Sigmoid colon (tissue), 7 donors: ENCODE results near the gene VPS13D. TPM values are rescaled to one million over a fixed set of nuclear protein-coding genes. Genes with fewer than 3 reads are reported as not detected.

Experiments used
- DNase-seq: peaks from one replicate; pipeline ENCODE4 v3.0.0-alpha.2; 2019
- H3K27ac ChIP-seq, 4 donors: fragments of 200-600 bp; sonication (generic); one replicate each; pipeline ENCODE4 v1.5.1; 2016 to 2019; ENCODE audit warnings: mild to moderate bottlenecking in 1 of 4
- H3K27me3 ChIP-seq, 3 donors: fragments of 200-600 bp; sonication (generic); one replicate each; pipeline ENCODE4 v1.5.1; 2019; ENCODE audit warnings: mild to moderate bottlenecking in 1 of 3
- H3K36me3 ChIP-seq, 4 donors: fragments of 200-600 bp; sonication (generic); one replicate each; pipeline ENCODE4 v1.5.1; 2016 to 2019
- H3K4me1 ChIP-seq, 4 donors: fragments of 200-600 bp; sonication (generic); one replicate each; pipeline ENCODE4 v1.5.1; 2017 to 2019
- H3K4me3 ChIP-seq, 4 donors: fragments of 200-600 bp; sonication (generic); one replicate each; pipeline ENCODE4 v1.5.1; 2017 to 2019; ENCODE audit warnings: mild to moderate bottlenecking in 2 of 4, moderate library complexity in 1 of 4
- H3K9me3 ChIP-seq, 4 donors: fragments of 200-600 bp in 3 of 4; sonication (generic) in 3 of 4; one replicate each; pipeline versions ENCODE4 v1.5.1 to v1.6.1; 2013 to 2019
- EP300 ChIP-seq, 4 donors: sonication (generic); formaldehyde crosslinking; IDR thresholded peaks; one replicate each; pipeline ENCODE4 v1.6.1; 2017; ENCODE audit warnings: antibody characterized with exemption in 4 of 4
- POLR2A ChIP-seq, 2 donors: fragments of 450-650 bp; IDR thresholded peaks; one replicate each; pipeline ENCODE4 v1.6.1; 2016; ENCODE audit warnings: antibody characterized with exemption in 2 of 2, mild to moderate bottlenecking in 2 of 2, moderate library complexity in 2 of 2
- POLR2AphosphoS5 ChIP-seq, 4 donors: sonication (generic); formaldehyde crosslinking; IDR thresholded peaks; one replicate each; pipeline ENCODE4 v1.6.1; 2017; ENCODE audit warnings: antibody characterized with exemption in 4 of 4
- WGBS, 2 donors: extraction: QIAGEN DNeasy Blood & Tissue Kit; methylation state at CpG; one replicate each; pipeline ENCODE4 v1.1.7; 2013; 5-methylcytosine and 5-hydroxymethylcytosine counted together
- intact Hi-C: fragments of 100-400 bp; cut with DNase I; formaldehyde crosslinking; loops from one replicate; pipeline ENCODE4 v1.15.1; 2023
- polyA plus RNA-seq, 3 donors: library from polyadenylated mRNA; stranded (reverse); fragments of 200-250 nt; gene quantifications; one replicate each; pipeline ENCODE4 v1.2.3, GENCODE V29; 2013
- total RNA-seq, 4 donors: library from RNA; depleted of rRNA; stranded (reverse); fragments of >200 nt; gene quantifications; one replicate each; pipeline ENCODE4 v1.1.0, GENCODE V29; 2016
- TF ChIP-seq, protein P1 (sequence below), 4 experiments: fragments of 450-650 bp in 3 of 4; fragments of 200-600 bp in 1 of 4; IDR thresholded peaks; one replicate each; pipeline ENCODE4 v1.5.1; 2016 to 2019; ENCODE audit warnings: antibody characterized with exemption in 4 of 4, mild to moderate bottlenecking in 3 of 4, moderate library complexity in 2 of 4
- donor health status: healthy with polysubstance abuse.
- donor health status: Bipolar disorder and iron deficiency.
- donor health status: healthy.

VPS13D gene
- total and polyA plus RNA-seq, 7 donors = 7.6 to 90.8 (median 49.7) TPM

DNA sequence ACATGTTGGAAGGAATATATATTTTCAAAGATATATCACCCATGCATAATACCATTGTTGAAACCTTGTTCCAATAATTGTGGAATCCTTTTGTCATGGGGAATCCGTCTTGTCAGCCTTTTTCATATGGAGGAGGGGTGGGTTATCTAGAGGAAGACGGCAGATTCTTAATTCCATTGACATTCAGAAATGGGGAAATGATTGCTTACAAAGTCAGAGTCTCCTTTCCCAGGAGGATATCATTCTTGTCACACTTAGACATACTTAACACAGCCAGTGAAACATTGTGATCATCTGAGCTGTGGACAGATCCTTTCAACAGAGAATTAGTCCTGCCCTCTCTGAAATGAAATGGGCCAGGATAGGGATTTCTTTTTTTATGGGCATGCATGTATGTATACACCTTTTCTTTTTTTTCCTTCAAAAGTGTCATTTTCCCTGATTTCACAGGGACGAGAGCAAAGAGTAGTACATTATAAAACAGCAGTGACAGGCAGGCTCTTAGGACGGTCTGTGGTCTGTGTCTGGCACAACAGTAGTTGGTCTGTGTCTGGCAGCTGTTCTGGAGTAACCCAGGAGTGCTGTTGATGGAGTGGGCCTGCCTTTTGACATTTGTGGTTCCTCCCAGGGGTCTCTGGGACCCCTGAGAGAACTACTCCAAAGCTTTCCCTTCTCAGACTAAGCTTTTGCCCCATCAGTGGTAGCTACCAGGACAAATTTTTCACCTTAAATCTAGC, 50.1 kb downstream of the VPS13D start:
- no peak overlapping the region for H3K4me3 ChIP-seq
- no peaks in the 10 kb centered on the region for H3K9me3 ChIP-seq
- no peak for TF ChIP-seq POLR2AphosphoS5 (IDR thresholded peaks at IDR 0.05)
- TF ChIP-seq POLR2A (IDR thresholded peaks at IDR 0.05) = no peak
- no peak for TF ChIP-seq EP300 (IDR thresholded peaks at IDR 0.05)
- TF ChIP-seq, protein P1, sequence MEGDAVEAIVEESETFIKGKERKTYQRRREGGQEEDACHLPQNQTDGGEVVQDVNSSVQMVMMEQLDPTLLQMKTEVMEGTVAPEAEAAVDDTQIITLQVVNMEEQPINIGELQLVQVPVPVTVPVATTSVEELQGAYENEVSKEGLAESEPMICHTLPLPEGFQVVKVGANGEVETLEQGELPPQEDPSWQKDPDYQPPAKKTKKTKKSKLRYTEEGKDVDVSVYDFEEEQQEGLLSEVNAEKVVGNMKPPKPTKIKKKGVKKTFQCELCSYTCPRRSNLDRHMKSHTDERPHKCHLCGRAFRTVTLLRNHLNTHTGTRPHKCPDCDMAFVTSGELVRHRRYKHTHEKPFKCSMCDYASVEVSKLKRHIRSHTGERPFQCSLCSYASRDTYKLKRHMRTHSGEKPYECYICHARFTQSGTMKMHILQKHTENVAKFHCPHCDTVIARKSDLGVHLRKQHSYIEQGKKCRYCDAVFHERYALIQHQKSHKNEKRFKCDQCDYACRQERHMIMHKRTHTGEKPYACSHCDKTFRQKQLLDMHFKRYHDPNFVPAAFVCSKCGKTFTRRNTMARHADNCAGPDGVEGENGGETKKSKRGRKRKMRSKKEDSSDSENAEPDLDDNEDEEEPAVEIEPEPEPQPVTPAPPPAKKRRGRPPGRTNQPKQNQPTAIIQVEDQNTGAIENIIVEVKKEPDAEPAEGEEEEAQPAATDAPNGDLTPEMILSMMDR (IDR thresholded peaks at IDR 0.05) = no peak
- no peak for DNase-seq
- intact Hi-C loops = no loop called here
- no peaks in the 10 kb centered on the region for H3K4me1 ChIP-seq
- H3K36me3 ChIP-seq = peaks cover 9 to 98% (median 37%) of the 10 kb centered on the region in 4 donors
- no peaks in the 10 kb centered on the region for H3K27me3 ChIP-seq
- WGBS, 2 donors = 90% methylated on average over 4 of the region's 4 CpGs
- H3K27ac ChIP-seq = no peak overlapping the region

DNA sequence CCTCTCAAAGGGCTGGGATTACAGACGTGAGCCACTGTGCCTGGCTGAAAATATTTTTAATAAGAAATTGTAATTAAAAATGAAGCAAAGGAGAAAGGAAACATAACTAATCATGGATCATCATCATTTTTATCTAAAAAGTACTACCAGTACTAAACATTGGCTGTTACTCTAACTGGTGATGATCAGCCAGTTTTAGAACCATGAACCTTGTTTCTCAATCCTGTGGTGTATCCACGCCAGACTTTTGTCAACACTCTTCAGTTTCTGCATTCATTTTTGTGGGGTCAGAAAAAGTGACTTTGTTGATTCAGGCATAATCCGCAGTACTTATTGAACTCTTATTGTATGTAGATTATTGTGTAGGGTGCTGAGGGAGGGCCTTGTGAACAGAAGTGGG, 52.3 kb downstream of the VPS13D start:
- no peak overlapping the region for H3K27ac ChIP-seq
- no peak overlapping the region for H3K4me3 ChIP-seq
- no peaks in the 10 kb centered on the region for H3K4me1 ChIP-seq
- intact Hi-C loops = no loop called here
- no peak for DNase-seq
- TF ChIP-seq POLR2A (IDR thresholded peaks at IDR 0.05) = no peak
- no peak for TF ChIP-seq POLR2AphosphoS5 (IDR thresholded peaks at IDR 0.05)
- no peak for TF ChIP-seq EP300 (IDR thresholded peaks at IDR 0.05)
- TF ChIP-seq, protein P1 (IDR thresholded peaks at IDR 0.05) = no peak
- H3K36me3 ChIP-seq = peaks cover 4 to 76% (median 28%) of the 10 kb centered on the region in 4 donors
- no peaks in the 10 kb centered on the region for H3K9me3 ChIP-seq
- 90 to 94% methylated on average over 3 of the region's 3 CpGs for WGBS, 2 donors
- H3K27me3 ChIP-seq = no peaks in the 10 kb centered on the region

DNA sequence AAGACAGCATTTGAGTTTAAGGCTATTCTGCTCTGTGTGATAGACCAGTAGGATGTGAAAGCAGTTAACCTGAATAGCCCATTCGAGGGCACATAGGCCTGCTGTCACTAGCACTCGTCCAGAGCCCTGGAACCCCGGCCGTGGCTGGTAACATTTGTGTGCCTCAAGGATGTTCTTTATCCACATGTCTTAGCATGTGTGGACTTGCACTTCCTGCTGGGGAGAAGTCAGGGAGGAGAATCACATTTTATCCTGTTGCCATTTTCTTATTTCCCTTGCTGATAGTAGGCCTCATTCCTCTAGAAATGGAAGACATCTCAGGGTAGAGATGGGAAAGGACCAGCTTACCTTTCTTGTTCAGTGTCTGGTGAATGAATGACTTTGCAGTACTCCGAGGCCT, 54.7 kb downstream of the VPS13D start:
- Histone ChIP-seq H3K9me3 (no peaks in the 10 kb centered on the region), H3K36me3 (peaks cover 0 to 69% (median 20%) of the 10 kb centered on the region in 4 donors), H3K4me1 (no peaks in the 10 kb centered on the region), H3K27ac (no peak overlapping the region), H3K27me3 (no peaks in the 10 kb centered on the region), H3K4me3 (no peak overlapping the region)
- intact Hi-C loops = no loop called here
- no peak for TF ChIP-seq EP300 (IDR thresholded peaks at IDR 0.05)
- TF ChIP-seq POLR2AphosphoS5 (IDR thresholded peaks at IDR 0.05) = no peak
- TF ChIP-seq, protein P1 (IDR thresholded peaks at IDR 0.05) = no peak
- TF ChIP-seq POLR2A (IDR thresholded peaks at IDR 0.05) = no peak
- DNase-seq = no peak
- WGBS, 2 donors = 93 to 97% methylated on average over 5 of the region's 5 CpGs

DNA sequence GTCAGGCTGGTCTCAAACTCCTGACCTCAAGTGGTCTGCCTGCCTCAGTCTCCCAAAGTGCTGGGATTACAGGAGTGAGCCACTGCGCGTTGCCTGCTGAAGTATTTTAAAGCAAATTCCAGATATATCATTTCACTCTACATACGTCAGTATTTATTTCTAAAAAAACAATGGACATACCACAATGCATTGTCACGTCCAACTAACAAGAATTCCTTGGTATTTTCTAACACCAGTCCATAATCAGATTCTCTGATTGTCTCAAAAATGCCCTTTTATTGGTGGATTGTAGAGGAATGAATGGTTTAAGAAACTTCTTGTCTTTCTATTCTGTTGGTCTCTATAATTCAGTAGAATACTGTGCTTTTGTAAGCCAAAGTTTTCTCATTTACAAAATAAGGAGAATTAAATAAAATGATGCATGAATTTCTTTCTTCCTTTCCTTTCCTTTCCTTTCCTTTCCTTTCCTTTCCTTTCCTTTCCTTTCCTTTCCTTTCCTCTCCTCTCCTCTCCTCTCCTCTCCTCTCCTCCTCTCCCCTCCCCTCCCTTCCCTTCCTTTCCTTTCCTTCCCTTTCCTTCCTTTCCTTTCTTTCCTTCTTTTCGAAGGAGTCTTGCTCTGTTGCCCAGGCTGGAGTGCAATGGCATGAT, 55.8 kb downstream of the VPS13D start:
- TF ChIP-seq EP300 (IDR thresholded peaks at IDR 0.05) (no peak), POLR2A (IDR thresholded peaks at IDR 0.05) (no peak), POLR2AphosphoS5 (IDR thresholded peaks at IDR 0.05) (no peak)
- TF ChIP-seq, protein P1 (IDR thresholded peaks at IDR 0.05) = no peak
- H3K36me3 ChIP-seq = peaks cover 0 to 67% (median 16%) of the 10 kb centered on the region in 4 donors
- no peaks in the 10 kb centered on the region for H3K9me3 ChIP-seq
- no peak overlapping the region for H3K27ac ChIP-seq
- intact Hi-C loops = no loop called here
- no peaks in the 10 kb centered on the region for H3K27me3 ChIP-seq
- no peak overlapping the region for H3K4me3 ChIP-seq
- DNase-seq = no peak
- no peaks in the 10 kb centered on the region for H3K4me1 ChIP-seq
- 93 to 98% methylated on average over 5 of the region's 5 CpGs for WGBS, 2 donors
